PC-9 (cell line): ENCODE measurements around the gene ZSCAN10.

Source experiments
- CTCF ChIP-seq: fragments of 200-600 bp; sonication (generic); conservative IDR thresholded peaks from 2 replicates; pipeline ENCODE4 v1.6.1; 2017; ENCODE audit warnings: mixed run types, antibody characterized with exemption, mild to moderate bottlenecking, moderate library complexity
- EZH2 ChIP-seq: fragments of 200-600 bp; sonication (generic); IDR thresholded peaks from 2 replicates; pipeline ENCODE4 v1.8.0; 2017; ENCODE audit warnings: antibody characterized with exemption, low read depth

- TF ChIP-seq CTCF (no peak), EZH2 (no peak)
Measured at GRCh38 chr16:3113765-3114479, 14.8 kb upstream of the ZSCAN10 start.
